Spinal cord (tissue), 10 donors: ENCODE data around the gene C2orf15. TPM values are rescaled to one million over a fixed set of nuclear protein-coding genes. Genes with fewer than 3 reads are reported as not detected.
"Not testable (repeated sequence)": the region's sequence is repeated elsewhere in the genome, so short reads cannot be mapped to it uniquely, and the experiment has no call there.

Source experiments
- DNase-seq, 6 donors: peaks; one replicate each; pipeline versions ENCODE4 v3.0.0 to v3.0.0-alpha.2; 2013 to 2015; ENCODE audit warnings: low spot score in 6 of 6, low read depth in 4 of 6
- H3K27ac ChIP-seq: one replicate; pipeline ENCODE4 v1.5.1; 2013; ENCODE audit warnings: low read depth, low read length, control low read depth
- H3K27me3 ChIP-seq: one replicate; pipeline ENCODE4 v1.6.1; 2013; ENCODE audit warnings: low read length; ENCODE audit not compliant: control insufficient read depth, insufficient read depth
- H3K36me3 ChIP-seq: one replicate; pipeline ENCODE4 v1.6.1; 2013; ENCODE audit warnings: low read length; ENCODE audit not compliant: control insufficient read depth, insufficient read depth
- H3K4me1 ChIP-seq: one replicate; pipeline ENCODE4 v1.6.1; 2013; ENCODE audit warnings: low read length; ENCODE audit not compliant: control insufficient read depth, insufficient read depth
- H3K4me3 ChIP-seq: one replicate; pipeline ENCODE4 v1.5.1; 2013; ENCODE audit warnings: low read depth, low read length, control low read depth
- H3K9me3 ChIP-seq: one replicate; pipeline ENCODE4 v1.6.1; 2013; ENCODE audit warnings: low read length; ENCODE audit not compliant: control insufficient read depth, insufficient read depth
- whole genome bisulfite sequencing: methylation state at CpG from one replicate; pipeline ENCODE4 v1.1.5; 2013; ENCODE audit warnings: missing lambda C conversion rate; ENCODE audit not compliant: insufficient coverage; 5-methylcytosine and 5-hydroxymethylcytosine counted together
- polyA plus RNA-seq, 2 donors: library from polyadenylated mRNA; unstranded; fragments of 120-200 nt; gene quantifications; one replicate each; pipeline ENCODE4 v1.2.1, GENCODE V29; 2013; ENCODE audit not compliant: insufficient read length in 2 of 2
- total RNA-seq, 2 donors: library from RNA; depleted of rRNA in 1 of 2; stranded (reverse); fragments of 120-200 nt in 1 of 2; fragments of >200 nt in 1 of 2; gene quantifications; one replicate each; pipeline versions ENCODE4 v1.2.3 to v1.2.4, GENCODE V29; 2013 to 2014
- donor health status: healthy.

Gene C2orf15
- total and polyA plus RNA-seq, 4 donors: 2.8 to 5.7 (median 4.0) TPM

GRCh38 chr2:99135044-99135556 lies 6.4 kb upstream of the C2orf15 start:
- 100% methylated on average over 1 of the region's 2 CpGs for WGBS
- not testable (repeated sequence) for DNase-seq, H3K36me3 ChIP-seq, H3K27me3 ChIP-seq, H3K9me3 ChIP-seq, H3K27ac ChIP-seq, H3K4me3 ChIP-seq, H3K4me1 ChIP-seq

- no peak for DNase-seq
- 97% methylated on average over 3 of the region's 4 CpGs for WGBS
Measured at GRCh38 chr2:99139003-99139402, 2.5 kb upstream of the C2orf15 start.

GRCh38 chr2:99140056-99140859 lies 1.2 kb upstream of the C2orf15 start:
- peaks cover 6% of the 10 kb centered on the region for H3K4me1 ChIP-seq
- 2% methylated on average over 9 of the region's 17 CpGs for WGBS

More at GRCh38 chr2:99139003-99139402, 2.5 kb upstream of the C2orf15 start:
- Histone ChIP-seq H3K9me3 (no peaks in the 10 kb centered on the region), H3K27me3 (no peaks in the 10 kb centered on the region), H3K36me3 (no peaks in the 10 kb centered on the region), H3K4me1 (peaks cover 6% of the 10 kb centered on the region), H3K4me3 (no peak overlapping the region), H3K27ac (no peak overlapping the region)

GRCh38 chr2:99140860-99141109 lies 722 bp upstream of the C2orf15 start:
- 0% methylated on average over 21 of the region's 21 CpGs for WGBS
- DNase-seq: peak in 2 of 6 donors; percentile 21 to 33
- peak overlapping the region; percentile 81 for H3K27ac ChIP-seq

More at GRCh38 chr2:99140056-99140859, 1.2 kb upstream of the C2orf15 start:
- no peaks in the 10 kb centered on the region for H3K9me3 ChIP-seq
- H3K4me3 ChIP-seq: peak overlapping the region; percentile 91
- DNase-seq: peak in 2 of 6 donors; percentile 1 to 22
- no peaks in the 10 kb centered on the region for H3K27me3 ChIP-seq
- H3K36me3 ChIP-seq: peaks cover under 1% of the 10 kb centered on the region
- peak overlapping the region; percentile 11 for H3K27ac ChIP-seq

GRCh38 chr2:99150706-99151105 lies 9.2 kb downstream of the C2orf15 start:
- DNase-seq: no peak
- WGBS: no CpG with 5 or more reads among the region's 1 CpG
- H3K4me1 ChIP-seq: peaks cover 6% of the 10 kb centered on the region
- H3K27ac ChIP-seq: no peak overlapping the region
- no peaks in the 10 kb centered on the region for H3K27me3 ChIP-seq
- no peaks in the 10 kb centered on the region for H3K36me3 ChIP-seq
- H3K4me3 ChIP-seq: no peak overlapping the region
- no peaks in the 10 kb centered on the region for H3K9me3 ChIP-seq

More at GRCh38 chr2:99140860-99141109, 722 bp upstream of the C2orf15 start:
- Histone ChIP-seq H3K36me3 (peaks cover 2% of the 10 kb centered on the region), H3K9me3 (no peaks in the 10 kb centered on the region), H3K4me3 (peak overlapping the region; percentile 91), H3K4me1 (peaks cover 6% of the 10 kb centered on the region), H3K27me3 (no peaks in the 10 kb centered on the region)

GRCh38 chr2:99152199-99152895 lies 10.8 kb downstream of the C2orf15 start:
- Histone ChIP-seq H3K36me3 (no peaks in the 10 kb centered on the region), H3K27me3 (no peaks in the 10 kb centered on the region), H3K4me1 (peaks cover 6% of the 10 kb centered on the region), H3K9me3 (no peaks in the 10 kb centered on the region), H3K27ac (no peak overlapping the region), H3K4me3 (no peak overlapping the region)
- WGBS: 94% methylated on average over 6 of the region's 7 CpGs
- DNase-seq: no peak

- WGBS: 59% methylated on average over 9 of the region's 12 CpGs
- Histone ChIP-seq H3K9me3 (no peaks in the 10 kb centered on the region), H3K27ac (peak overlapping the region; percentile 81), H3K4me3 (peak overlapping the region; percentile 88), H3K27me3 (no peaks in the 10 kb centered on the region), H3K4me1 (peaks cover 6% of the 10 kb centered on the region), H3K36me3 (peaks cover 4% of the 10 kb centered on the region)
- no peak for DNase-seq
Measured at GRCh38 chr2:99153921-99154604, 12.6 kb downstream of the C2orf15 start.

GRCh38 chr2:99154643-99155536 lies 13.4 kb downstream of the C2orf15 start, which contains the start of the genes LIPT1 and TSGA10:
Gene LIPT1, plus strand, starts transcription at chr2:99154967. Its CDS starts 6,991 bp downstream, at chr2:99161958.
Gene TSGA10, minus strand, starts transcription at chr2:99154942. Its CDS starts 45,503 bp downstream, at chr2:99109439.
- peak within 1 kb of the TSS; percentile 81 for H3K27ac ChIP-seq
- under 1% methylated on average over 63 of the region's 70 CpGs for WGBS
- DNase-seq: peak; percentile 82 to 98 (median 86)

More at GRCh38 chr2:99154643-99155536, 13.4 kb downstream of the C2orf15 start, which contains the start of the genes LIPT1 and TSGA10:
- Histone ChIP-seq H3K4me3 (peak within 1 kb of the TSS; percentile 88), H3K27me3 (no peaks in the 10 kb centered on the region), H3K9me3 (no peaks in the 10 kb centered on the region), H3K4me1 (peaks cover 6% of the 10 kb centered on the region), H3K36me3 (peaks cover 6% of the 10 kb centered on the region)
